22Rv1 (cell line): ENCODE data around the gene SWSAP1.

ENCODE experiments used
- CTCF ChIP-seq: fragments of 450-650 bp; IDR thresholded peaks from 2 replicates; pipeline ENCODE4 v1.5.1; 2017; ENCODE audit warnings: mild to moderate bottlenecking
- ZFX ChIP-seq: fragments of 450-650 bp; IDR thresholded peaks from 2 replicates; pipeline ENCODE4 v1.6.1; 2017; ENCODE audit warnings: antibody characterized with exemption, borderline replicate concordance

GRCh38 chr19:11374433-11375142 is at the start of gene SWSAP1:
- no peak for TF ChIP-seq CTCF
- no peak for TF ChIP-seq ZFX
